HG02642 (cell line): ENCODE data around the gene VARS2.
"Not testable (repeated sequence)": the region's sequence is repeated elsewhere in the genome, so short reads cannot be mapped to it uniquely, and the experiment has no call there.

Source experiments
- ATAC-seq: cut with Tn5 transposase; IDR thresholded peaks from one replicate; pipeline ENCODE4 v1.9.1; 2021; ENCODE audit warnings: mild to moderate bottlenecking; ENCODE audit not compliant: unreplicated experiment, poor library complexity

Gene VARS2

DNA sequence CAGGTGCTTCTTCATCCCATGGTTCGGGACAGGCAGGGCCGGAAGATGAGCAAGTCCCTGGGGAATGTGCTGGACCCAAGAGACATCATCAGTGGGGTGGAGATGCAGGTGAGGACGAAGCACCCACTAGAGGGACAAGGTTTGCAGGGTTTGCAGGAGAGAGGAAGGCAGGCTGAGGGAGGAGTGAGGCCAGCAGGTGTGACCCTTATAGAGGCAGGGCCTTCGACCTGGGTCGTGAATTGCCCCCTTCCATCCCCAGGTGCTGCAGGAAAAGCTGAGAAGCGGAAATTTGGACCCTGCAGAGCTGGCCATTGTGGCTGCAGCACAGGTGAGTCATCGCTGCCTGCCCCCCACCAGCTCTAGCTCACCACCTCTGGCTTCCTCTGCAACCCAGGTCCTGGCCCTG lies 8.4 kb downstream of the VARS2 start:
- ATAC-seq: no peak

DNA sequence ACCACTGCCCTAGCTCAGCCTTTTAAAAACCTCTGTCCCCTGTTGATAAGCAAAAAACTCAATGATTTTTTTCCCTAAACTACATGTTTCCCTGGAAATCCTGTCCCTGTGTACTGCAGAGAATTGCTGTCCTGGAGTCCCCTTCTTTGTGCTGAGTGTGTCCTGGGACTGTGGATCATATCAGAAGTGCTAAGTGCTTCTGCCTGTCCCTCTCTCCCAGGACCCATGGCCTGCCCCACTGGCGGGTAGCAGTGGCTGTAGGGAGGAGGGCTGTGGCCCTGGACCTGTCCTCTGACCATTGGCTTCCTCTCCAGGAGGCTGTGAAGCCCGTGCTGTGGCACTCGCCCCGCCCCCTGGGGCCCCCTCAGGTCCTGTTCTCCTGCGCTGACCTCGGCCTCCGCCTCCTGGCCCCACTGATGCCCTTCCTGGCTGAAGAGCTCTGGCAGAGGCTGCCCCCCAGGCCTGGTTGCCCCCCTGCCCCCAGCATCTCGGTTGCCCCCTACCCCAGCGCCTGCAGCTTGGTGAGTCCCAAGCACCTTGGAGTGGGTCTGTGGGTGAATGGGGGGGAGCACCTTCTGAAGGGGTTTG lies 10.1 kb downstream of the VARS2 start:
- not testable (repeated sequence) for ATAC-seq

DNA sequence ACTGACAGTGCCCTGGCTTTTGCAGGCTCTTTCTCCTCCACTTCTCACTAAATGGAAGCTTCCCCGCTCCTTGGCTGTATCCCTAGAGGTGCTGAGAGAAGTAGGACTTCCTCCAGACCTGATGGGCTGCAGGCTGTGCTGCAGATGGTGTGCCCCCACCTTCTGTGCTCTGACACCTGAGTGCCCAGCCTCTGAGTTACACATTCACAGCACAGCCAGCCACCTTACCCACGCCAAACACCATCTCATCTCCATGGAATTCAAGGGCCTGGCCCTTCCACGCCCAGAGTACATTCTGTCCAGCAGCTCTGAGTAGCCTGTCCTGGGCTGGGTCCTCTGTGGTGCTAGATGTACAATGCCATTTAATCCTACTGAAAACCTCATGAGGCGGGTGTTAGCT lies 12.6 kb downstream of the VARS2 start:
- no peak for ATAC-seq

DNA sequence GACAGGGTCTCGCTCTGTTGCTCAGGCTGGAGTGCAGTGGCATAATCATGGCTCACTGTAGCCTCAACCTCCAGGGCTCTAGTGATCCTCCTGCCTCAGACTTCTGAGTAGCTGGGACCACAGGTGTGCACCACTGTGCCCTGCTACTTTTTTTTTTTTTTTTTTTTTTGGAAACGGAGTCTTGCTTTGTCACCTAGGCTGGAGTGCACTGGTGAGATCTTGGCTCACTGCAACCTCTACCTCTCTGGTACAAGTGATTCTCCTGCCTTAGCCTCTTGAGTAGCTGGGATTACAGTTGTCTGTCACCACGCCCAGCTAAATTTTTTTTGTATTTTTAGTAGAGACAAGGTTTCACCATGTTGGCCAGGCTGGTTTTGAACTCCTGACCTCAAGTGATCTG lies 13.0 kb downstream of the VARS2 start:
- not testable (repeated sequence) for ATAC-seq

DNA sequence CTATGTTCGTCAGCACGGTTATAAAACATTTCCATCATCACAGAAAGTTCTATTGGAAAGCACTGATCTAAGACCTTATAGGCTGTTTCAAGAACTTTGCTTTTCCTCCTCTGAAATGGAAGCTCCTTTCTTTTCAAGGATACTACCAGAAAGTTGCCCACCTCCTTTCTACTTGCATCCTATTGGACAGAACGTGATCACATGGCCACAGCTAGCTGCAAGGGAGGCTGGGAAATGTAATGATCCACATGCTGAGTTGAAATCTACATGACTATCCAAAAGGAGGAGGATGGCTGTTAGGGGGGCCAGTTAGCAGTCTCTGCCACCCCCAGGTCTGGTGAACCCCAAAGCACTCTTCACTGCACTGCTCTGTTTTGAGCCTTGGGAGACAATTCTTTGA lies 14.6 kb downstream of the VARS2 start:
- ATAC-seq: no peak

DNA sequence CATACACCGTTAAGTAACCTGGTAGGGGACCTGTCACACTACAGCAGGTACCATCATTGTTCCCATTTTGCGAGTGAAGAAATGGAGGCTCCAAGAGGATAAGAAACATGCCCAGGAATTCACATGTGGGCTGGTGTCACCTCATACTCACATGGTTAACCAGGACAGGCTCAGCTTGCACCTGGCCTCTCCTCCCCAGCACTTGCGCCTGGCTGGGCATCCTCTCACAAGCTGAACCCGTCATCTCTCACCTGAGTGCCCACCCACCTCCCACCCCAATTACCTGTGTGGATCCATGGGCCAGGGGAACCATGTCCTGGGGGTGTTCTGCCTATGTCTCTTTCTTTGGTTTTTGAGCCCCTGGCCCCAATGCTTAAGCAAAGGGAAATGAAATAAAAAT lies 16.5 kb downstream of the VARS2 start:
- ATAC-seq: no peak

DNA sequence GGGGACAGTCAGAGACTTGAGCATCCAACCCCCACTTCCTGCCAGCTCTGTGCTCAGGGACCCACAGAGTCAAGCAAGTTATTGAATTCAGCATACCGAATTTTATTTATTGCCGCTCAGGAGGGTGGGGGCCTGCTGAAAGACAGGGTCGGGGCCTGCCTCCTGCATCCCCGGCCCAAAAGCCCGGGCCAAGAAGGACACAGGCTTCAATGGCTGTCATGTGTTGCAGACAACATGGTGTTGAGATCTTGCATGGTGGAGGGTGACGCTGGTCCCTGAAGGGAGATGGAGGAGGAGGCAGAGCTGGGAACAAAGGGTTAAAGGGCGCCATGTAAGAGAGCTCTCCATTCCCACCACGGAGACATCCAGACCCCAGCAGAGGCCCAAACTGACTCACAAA lies 17.2 kb downstream of the VARS2 start:
- ATAC-seq: no peak

DNA sequence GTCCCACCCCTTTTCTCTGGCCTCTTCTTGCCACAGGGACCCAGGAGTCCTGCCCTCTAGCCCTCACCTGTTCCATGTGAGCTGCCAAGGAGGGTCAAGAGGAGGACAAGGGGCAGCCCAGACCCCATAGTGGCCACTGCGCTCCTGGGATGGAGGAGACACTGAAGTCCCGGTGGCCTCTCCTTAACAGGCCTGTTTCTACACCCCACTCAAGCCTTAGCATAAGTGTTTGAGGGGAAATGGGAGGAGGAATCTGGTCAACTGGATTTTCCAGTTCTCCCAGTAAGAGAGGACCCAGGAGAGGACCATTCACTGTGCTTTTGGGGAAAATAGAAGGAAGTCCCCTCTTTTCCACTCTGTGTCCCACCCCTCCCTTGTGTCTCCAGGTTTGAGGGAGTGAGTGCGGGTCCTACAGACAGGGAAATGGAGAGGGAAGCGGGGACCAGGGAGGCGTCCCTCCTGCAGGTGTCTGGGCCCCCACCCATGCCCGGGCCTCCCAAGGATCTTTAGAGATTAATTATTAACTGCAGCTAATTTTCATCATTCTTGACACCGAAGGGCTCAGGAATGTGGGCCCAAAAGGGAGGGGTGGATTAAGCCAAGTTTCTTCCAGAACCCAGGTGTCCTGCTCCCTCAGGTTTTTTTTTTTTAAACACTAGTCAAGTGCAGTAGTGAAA lies 18.1 kb downstream of the VARS2 start, which contains the start of gene SFTA2:
TSS of gene SFTA2 (minus strand) at position 202 of the 677 bp plus-strand sequence. CDS start at position 128, 74 bp downstream.
- no peak for ATAC-seq

DNA sequence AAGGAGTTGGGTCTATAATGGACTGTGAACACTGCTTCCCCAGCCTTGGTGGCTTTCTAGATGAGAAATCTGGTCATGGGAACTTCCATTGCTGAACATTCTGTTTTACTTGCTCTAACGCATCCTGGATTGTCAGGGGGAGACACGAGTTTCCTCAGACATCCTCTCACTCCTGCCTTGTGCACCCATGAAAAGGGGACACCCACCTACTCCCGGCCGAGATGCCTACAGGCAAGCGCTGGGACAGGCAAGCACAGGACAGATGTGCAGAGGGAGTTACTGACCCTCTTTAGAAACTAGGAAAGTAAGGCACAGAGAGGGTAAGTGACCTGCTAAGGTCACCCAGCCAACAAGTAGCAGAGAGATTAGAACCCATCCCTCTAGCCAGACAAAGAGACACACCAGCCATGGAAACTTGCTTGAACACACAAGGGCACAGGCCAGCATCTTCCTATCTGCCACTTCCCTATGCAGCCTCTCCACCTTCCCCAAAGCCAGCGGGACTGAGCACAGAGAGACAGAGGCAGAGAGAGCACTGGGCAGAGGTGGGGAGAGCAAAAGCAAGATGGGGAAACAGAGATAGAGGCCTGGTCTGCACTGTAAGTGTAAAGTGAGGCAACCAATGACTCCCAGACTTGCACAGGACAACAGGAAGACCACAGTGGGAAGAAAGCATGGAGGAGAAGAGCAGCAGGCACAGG lies 18.8 kb downstream of the VARS2 start:
- ATAC-seq: no peak

DNA sequence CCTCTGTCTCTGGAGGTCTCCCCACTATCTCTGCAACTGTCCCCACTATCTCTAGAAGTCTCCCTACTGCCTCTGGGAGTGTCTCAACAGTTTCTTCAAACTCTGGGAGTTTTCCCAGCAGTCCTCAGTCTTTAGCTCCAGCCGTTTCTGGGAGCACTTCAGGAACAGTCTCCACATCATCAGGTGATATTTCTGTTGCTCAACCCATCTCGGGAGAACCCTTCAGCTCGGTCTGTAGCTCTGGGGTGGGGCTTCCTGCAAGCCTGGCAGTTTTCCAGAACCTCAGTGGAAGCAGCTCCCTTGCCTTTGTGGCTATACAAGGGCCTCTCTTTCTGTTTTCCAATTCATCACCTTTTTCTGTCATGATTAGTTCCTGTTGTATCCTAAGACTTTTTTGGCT lies 21.0 kb downstream of the VARS2 start:
- no peak for ATAC-seq

DNA sequence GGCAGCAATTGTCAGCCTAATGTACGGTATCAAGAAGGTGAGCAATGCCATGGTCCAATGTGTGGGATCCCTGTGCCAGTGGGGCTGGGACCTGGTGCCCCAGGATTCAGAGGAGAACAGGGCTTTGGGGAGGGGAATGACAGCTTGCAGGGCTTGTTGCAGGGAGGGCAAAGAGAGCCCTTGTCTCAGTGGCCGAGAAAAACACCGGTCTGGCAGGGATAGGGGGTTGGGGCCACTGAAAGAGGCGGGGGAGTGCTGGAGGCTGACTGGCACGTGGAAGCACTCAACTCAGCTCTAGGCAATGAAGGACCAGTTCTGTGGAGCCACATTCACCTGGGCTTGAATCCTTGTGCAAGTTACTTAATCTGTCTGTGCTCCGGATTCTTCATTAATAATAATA lies 23.2 kb downstream of the VARS2 start:
- no peak for ATAC-seq

DNA sequence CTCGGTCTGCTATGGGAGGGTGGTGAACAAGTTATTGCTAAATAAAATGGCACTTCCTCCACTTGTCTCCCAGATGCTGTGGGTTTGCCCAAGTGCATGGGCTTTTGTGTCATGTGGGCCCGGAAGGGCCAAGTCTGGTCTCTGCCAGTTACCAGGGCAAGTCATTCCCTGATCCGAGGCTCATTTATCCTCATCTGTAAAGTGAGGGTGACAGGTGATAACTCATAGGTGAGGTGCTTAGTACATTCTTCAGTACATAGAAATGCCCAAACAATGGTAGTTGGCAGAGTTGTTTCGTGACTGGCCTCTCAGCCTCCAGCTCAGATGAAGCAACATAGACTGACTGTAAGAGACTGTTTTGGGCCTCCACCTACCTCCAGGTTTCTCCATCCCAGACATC lies 24.7 kb downstream of the VARS2 start:
- ATAC-seq: no peak

DNA sequence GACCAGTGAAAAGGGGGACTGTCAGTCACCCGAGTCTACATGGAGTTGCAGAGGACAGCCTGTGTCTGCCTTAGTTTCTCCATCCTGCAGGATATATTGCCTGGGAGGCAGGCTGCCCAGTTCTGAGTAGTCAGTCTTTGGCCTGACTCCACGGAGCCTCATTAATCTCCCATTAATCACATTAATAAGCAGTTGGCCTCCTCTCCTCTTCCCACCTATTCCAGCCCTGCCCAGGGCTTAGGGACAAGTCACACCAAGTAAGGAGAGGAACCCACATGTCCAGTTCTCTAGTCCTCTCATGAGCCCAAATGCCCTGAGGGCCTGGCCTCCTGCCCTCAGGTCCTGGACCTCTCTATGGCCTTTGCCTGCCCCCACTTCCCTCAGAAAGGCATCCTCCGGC lies 25.4 kb downstream of the VARS2 start:
- no peak for ATAC-seq

DNA sequence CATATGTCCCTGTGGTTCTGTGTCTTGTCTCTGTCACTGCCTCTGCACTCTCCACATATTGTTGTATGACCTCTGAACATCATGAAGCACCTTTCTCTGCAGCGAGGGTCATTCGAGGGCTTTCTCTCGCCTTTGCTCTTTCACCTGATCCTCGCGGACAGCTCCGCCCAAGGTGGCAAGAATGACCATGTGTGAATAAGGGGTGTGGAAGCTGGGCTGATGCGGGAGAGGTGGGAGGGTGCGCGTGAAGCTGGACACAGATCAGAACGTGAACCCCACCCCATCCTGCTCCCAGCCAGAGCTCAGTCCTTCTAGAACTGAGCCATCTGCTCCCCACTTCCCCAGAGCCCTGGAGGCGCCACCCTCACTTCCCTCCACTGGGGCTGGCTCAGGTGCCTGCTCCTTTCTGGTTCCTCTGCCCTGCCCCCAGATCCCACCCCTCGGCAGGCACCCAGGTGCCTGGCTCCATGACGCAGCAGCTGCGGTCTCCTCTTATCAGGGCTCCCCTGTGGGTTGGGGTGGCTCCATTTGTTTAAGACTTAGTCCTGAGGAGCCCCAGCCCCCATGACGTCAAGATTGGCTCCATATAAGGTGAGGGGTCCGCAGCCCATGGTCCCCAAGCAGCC lies 26.4 kb downstream of the VARS2 start, which contains the start of gene MUCL3:
TSS of gene MUCL3 (plus strand) at position 613 of the 626 bp plus-strand sequence. CDS start 27 bp downstream, outside the sequence.
- no peak for ATAC-seq

DNA sequence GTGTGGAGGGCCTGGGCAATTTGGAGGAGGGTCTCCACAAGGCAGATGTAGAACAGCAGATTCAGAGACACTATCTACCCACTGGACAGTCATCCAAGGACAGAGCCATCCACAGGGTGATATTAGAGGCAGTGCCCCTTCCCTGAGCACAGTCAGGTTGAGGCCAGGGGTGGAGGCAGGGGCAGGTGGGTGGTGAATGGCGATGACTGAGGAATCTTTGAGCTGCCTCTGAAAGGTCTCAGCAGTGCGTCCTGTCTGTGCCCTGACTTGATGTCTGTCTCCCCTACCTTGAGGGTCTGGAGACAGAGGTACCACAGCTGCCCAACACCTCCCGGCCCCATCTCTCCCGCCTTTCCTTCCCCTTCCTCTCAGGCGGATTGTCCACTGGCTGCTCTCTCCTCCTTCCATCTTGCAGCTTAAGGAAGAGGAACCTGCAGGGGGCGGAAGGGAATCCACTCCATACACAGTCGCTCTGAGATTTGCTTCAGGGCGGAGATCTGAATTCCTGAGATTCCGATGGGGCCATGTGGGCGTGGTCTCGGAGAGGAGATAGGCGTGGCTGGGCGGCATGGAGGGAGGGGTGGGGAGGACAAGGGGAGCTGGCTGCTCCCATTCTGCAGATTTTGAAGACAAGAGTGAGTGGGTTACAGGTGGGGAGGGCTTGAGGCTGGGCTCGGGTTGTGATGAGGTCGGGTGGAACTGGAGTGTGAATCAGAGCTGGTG lies 28.5 kb downstream of the VARS2 start:
- ATAC-seq: no peak

DNA sequence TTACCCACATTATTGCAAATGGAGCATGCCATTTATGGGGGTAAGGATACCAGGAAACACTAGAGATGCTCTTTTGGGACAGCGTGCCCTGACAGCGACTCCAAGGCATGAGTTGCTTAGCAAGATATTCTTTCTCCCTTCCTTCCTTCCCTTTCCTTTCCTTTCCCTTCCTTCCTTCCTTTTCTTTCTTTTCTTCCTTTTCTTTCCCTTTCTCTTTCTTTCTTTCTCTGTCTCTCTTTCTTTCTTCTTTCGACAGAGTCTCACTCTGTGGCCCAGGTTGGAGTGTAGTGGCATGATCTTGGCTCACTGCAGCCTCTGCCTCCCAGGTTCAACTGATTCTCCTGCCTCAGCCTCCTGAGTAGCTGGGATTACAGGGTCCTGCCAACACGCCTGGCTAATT lies 30.0 kb downstream of the VARS2 start:
- ATAC-seq: no peak

DNA sequence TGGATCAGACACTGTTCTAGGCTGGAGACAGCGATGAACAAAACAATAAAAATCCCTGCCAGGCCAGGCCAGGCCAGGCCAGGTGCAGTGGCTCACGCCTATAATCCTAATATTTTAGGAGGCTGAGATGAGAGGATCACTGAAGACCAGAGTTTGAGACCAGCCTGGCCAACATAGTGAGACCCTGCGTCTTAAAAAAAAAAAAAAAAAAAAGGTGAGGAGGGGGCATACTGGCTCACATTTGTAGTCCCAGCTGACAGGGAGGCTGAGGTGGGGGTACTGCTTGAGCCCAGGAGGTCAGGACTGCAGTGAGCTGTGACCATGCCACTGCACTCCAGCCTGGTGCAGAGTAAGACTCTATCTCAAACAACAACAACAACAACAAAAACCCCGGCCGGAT lies 31.2 kb downstream of the VARS2 start:
- ATAC-seq: no peak

DNA sequence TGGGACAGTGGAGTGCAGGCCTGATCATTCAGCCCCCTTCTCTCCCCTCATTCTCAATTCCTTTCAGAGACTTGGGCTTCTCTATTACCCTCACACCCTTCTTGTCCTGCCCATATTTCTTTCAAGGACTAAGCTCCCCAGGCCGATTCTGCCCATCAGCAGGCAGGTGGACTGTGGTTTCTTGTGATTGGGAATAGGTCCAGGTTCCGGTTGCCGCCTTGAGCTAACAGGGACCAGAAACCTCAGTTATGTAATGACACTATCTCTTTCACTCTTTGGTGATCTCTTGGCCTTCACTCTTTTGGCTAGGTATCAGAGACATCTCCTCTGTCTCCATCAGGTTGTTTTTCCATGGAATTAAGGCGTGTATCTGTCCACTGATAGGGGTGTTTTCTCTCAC lies 33.2 kb downstream of the VARS2 start:
- ATAC-seq: no peak

DNA sequence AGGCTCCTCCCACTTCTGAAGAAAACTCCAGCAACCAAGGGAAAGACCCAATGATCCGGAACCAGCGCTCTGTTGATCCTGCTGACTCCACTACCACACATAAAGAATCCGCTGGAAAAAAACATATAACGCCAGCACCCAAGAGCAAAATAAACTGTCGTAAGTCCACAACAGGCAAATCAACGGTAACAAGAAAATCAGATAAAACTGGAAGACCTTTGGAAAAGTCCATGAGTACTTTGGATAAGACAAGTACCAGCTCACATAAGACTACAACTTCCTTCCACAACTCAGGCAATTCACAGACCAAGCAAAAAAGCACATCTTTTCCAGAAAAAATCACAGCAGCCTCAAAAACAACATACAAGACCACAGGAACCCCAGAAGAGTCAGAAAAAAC lies 34.8 kb downstream of the VARS2 start:
- no peak for ATAC-seq

DNA sequence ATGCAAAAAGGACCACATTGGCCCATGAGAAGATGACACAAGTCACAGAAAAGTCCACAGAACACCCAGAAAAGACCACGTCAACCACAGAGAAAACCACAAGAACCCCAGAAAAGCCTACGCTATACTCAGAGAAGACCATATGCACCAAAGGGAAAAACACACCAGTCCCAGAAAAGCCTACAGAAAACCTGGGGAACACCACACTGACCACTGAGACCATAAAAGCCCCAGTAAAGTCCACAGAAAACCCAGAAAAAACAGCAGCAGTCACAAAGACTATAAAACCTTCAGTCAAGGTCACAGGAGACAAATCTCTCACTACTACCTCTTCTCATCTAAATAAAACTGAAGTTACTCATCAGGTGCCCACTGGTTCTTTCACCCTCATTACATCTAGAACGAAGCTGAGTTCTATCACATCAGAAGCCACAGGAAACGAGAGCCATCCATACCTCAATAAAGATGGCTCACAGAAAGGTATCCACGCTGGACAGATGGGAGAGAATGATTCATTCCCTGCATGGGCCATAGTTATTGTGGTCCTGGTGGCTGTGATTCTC lies 38.0 kb downstream of the VARS2 start:
- no peak for ATAC-seq
